ENCODE results near the gene PRRG2.

DNA sequence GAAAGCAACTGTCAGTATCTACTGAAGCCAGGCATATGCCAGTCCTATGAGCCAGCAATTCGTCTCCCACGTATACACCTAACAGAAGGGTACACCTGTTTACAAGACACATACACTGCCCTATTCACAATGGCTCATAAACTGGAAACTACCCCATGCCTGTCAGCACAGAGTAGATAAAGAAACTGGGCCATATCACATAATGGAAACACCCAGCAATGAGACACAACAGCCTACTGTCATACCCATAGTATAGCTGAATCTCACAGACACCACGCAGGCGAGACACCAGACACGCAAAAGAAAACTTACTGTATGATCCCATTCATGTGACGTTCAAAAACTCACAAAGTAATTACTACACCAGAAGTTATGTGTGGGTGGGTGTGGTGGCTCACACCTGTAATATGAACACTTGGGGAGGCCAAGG, 16.5 kb upstream of the PRRG2 start:
- TF ChIP-seq, protein P1, sequence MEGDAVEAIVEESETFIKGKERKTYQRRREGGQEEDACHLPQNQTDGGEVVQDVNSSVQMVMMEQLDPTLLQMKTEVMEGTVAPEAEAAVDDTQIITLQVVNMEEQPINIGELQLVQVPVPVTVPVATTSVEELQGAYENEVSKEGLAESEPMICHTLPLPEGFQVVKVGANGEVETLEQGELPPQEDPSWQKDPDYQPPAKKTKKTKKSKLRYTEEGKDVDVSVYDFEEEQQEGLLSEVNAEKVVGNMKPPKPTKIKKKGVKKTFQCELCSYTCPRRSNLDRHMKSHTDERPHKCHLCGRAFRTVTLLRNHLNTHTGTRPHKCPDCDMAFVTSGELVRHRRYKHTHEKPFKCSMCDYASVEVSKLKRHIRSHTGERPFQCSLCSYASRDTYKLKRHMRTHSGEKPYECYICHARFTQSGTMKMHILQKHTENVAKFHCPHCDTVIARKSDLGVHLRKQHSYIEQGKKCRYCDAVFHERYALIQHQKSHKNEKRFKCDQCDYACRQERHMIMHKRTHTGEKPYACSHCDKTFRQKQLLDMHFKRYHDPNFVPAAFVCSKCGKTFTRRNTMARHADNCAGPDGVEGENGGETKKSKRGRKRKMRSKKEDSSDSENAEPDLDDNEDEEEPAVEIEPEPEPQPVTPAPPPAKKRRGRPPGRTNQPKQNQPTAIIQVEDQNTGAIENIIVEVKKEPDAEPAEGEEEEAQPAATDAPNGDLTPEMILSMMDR (IDR thresholded peaks at IDR 0.05; ENCODE audit: low read depth, low read length, poor library complexity, severe bottlenecking): no peak
- no peak for TF ChIP-seq EZH2phosphoT487 (IDR thresholded peaks at IDR 0.05; ENCODE audit: borderline replicate concordance, low read length)

Data from DOHH2 (cell line).